ENCODE results near the gene AGPS.

AGPS gene

GRCh38 chr2:177506998-177507397, 114.4 kb downstream of the AGPS start:
- DNase-seq (ENCODE audit: low read depth in 1 of 2, low spot score in 1 of 2) = no peak
- TF ChIP-seq JUND (IDR thresholded peaks at IDR 0.05; ENCODE audit: low read depth) = no peak
- in situ Hi-C loops (cut with HindIII; ENCODE audit: low pct_unique_long_range_greater_than_20kb, low sequenced_read_pairs) = no loop called here

- DNase-seq (ENCODE audit: low read depth in 1 of 2, low spot score in 1 of 2) = no peak
- in situ Hi-C loops (cut with HindIII; ENCODE audit: low pct_unique_long_range_greater_than_20kb, low sequenced_read_pairs) = no loop called here
- no peak for TF ChIP-seq JUND (IDR thresholded peaks at IDR 0.05; ENCODE audit: low read depth)
Observed at GRCh38 chr2:177516824-177517544, 124.4 kb downstream of the AGPS start.

DNA sequence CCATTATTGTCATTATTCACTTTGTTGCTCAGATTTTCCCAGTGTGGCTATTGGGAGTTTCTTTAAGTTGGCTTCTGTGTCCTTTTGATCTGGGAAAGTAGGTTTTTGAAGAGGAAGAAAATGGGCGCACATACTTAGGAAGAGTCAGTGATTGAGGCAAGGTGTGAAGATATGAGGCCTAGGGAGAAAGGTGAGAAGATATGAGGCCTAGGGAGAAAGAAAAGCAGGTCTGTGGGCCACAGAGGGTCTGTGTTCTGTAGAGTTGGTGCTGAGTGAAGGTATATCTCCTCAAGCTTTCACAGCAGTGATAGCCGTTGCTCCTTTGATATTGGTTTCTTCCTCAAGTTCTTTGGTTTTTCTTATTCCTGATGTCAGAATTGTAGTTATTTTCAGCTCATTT, 126.2 kb downstream of the AGPS start:
- TF ChIP-seq JUND (IDR thresholded peaks at IDR 0.05; ENCODE audit: low read depth) = no peak

DNA sequence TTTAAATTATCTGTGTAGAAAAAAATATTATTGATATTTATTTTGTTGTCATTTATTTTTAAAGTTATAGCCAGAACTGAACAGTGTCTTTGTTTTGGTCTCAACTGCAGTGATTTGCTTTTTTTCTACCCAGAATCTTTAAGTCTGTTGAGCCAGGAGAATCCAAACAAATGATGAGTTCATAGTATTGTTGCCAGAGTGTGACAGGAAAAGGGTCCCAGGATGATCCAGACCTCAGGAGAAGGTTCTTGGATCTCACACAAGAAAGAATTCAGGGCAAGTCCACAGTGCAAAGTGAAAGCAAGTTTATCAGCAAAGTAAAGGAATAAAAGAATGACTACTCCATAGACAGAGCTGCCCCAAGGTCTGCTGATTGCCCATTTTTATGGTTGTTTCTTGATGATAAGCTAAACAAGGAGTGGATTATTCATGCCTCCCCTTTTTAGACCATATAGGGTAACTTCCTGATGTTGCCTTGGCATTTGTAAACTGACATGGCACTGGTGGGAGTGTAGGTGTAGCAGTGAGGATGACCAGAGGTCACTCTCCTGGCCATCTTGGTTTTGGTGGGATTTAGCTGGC, 127.1 kb downstream of the AGPS start:
- no peak for DNase-seq (ENCODE audit: low read depth in 1 of 2, low spot score in 1 of 2)
- in situ Hi-C loops (cut with HindIII; ENCODE audit: low pct_unique_long_range_greater_than_20kb, low sequenced_read_pairs) = no loop called here
- TF ChIP-seq JUND (IDR thresholded peaks at IDR 0.05; ENCODE audit: low read depth) = no peak

More for the DNA sequence above, 126.2 kb downstream of the AGPS start:
- DNase-seq (ENCODE audit: low read depth in 1 of 2, low spot score in 1 of 2) = no peak
- in situ Hi-C loops (cut with HindIII; ENCODE audit: low pct_unique_long_range_greater_than_20kb, low sequenced_read_pairs) = no loop called here

DNA sequence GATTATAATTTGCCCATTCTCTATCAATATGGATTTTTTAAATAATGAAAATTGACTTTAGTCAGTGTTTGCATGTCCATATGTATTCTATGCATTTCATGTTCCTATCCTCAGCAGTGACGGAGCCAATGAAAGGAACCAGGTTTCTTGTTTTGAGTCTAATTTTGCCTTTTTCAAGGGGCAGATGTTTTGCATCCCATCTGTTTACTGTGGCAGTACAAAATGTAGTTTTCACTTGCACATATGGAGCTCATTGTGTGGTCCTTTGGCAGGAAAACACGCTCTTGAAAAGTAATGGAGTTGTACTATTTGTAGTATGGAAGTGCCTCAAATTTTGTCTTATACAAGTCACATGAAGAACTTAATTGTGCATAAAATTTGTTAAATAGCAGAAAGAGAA, 127.8 kb downstream of the AGPS start:
- TF ChIP-seq JUND (IDR thresholded peaks at IDR 0.05; ENCODE audit: low read depth) = no peak
- DNase-seq (ENCODE audit: low read depth in 1 of 2, low spot score in 1 of 2) = no peak
- in situ Hi-C loops (cut with HindIII; ENCODE audit: low pct_unique_long_range_greater_than_20kb, low sequenced_read_pairs) = no loop called here

- DNase-seq (ENCODE audit: low read depth in 1 of 2, low spot score in 1 of 2) = no peak
- no peak for TF ChIP-seq JUND (IDR thresholded peaks at IDR 0.05; ENCODE audit: low read depth)
- in situ Hi-C loops (cut with HindIII; ENCODE audit: low pct_unique_long_range_greater_than_20kb, low sequenced_read_pairs) = no loop called here
Observed at GRCh38 chr2:177523781-177524180, 131.2 kb downstream of the AGPS start.

DNA sequence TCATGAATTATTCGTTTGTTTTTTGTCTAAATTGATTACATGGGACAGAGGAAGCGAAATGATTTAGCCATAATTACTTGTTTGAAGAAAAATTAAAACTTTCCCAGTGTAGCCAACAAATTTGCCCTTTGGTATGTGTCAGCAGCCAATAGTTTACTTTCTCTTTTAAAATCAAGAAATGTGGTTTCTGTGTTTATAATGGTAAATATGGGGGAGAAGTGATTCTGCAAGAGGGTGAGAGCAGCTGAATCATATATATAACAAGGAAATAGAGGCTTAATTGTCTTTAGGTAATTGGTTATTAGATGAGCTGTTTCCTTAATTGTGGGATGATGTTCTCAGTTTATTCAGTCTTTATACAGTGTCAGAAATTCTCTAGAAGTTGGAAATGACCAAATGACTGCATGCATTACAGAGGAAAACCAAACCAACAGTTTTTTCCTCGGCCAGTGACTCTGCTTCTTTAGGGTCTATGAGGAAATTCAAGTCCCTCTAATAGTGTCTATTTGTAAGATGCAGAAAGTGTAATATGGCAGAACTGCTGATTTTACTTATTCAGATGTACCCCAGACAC, 132.9 kb downstream of the AGPS start:
- no peak for DNase-seq (ENCODE audit: low read depth in 1 of 2, low spot score in 1 of 2)
- no peak for TF ChIP-seq JUND (IDR thresholded peaks at IDR 0.05; ENCODE audit: low read depth)
- in situ Hi-C loops (cut with HindIII; ENCODE audit: low pct_unique_long_range_greater_than_20kb, low sequenced_read_pairs) = no loop called here

DNA sequence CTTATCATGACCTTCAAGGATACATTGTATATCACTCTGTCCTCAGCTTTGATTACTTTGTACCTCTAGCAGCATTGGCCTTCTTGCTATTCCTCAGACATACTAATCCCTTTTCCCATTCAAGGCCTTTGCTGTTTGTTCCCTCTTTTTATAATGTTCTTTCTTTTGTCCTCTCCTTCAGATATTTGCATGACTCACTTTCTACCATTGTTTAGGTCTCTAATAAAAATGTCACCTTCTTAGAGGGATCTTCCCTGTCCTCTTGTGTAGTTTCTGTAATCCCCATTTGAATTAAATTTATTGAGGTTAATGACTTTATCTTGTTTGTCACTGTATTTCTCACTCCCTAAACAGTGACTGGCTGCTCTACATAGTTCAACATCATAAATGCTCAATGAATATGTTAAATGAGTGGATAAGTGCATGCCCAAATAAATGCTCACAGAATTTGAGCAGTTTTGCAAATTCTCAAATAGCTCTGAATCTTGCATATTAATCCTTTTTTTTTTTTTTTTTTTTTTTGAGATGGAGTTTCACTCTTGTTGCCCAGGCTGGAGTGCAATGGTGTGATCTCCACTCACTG, 135.9 kb downstream of the AGPS start:
- TF ChIP-seq JUND (IDR thresholded peaks at IDR 0.05; ENCODE audit: low read depth) = no peak
- no peak for DNase-seq (ENCODE audit: low read depth in 1 of 2, low spot score in 1 of 2)
- in situ Hi-C loops (cut with HindIII; ENCODE audit: low pct_unique_long_range_greater_than_20kb, low sequenced_read_pairs) = no loop called here

GRCh38 chr2:177529166-177529565, 136.6 kb downstream of the AGPS start:
- in situ Hi-C loops (cut with HindIII; ENCODE audit: low pct_unique_long_range_greater_than_20kb, low sequenced_read_pairs) = no loop called here
- TF ChIP-seq JUND (IDR thresholded peaks at IDR 0.05; ENCODE audit: low read depth) = no peak
- DNase-seq (ENCODE audit: low read depth in 1 of 2, low spot score in 1 of 2) = no peak

- in situ Hi-C loops (cut with HindIII; ENCODE audit: low pct_unique_long_range_greater_than_20kb, low sequenced_read_pairs) = no loop called here
- no peak for DNase-seq (ENCODE audit: low read depth in 1 of 2, low spot score in 1 of 2)
- TF ChIP-seq JUND (IDR thresholded peaks at IDR 0.05; ENCODE audit: low read depth) = no peak
Observed at GRCh38 chr2:177530561-177530960, 138.0 kb downstream of the AGPS start.

- no peak for DNase-seq (ENCODE audit: low read depth in 1 of 2, low spot score in 1 of 2)
- no peak for TF ChIP-seq JUND (IDR thresholded peaks at IDR 0.05; ENCODE audit: low read depth)
- in situ Hi-C loops (cut with HindIII; ENCODE audit: low pct_unique_long_range_greater_than_20kb, low sequenced_read_pairs) = no loop called here
Observed at GRCh38 chr2:177531706-177532105, 139.1 kb downstream of the AGPS start.

DNA sequence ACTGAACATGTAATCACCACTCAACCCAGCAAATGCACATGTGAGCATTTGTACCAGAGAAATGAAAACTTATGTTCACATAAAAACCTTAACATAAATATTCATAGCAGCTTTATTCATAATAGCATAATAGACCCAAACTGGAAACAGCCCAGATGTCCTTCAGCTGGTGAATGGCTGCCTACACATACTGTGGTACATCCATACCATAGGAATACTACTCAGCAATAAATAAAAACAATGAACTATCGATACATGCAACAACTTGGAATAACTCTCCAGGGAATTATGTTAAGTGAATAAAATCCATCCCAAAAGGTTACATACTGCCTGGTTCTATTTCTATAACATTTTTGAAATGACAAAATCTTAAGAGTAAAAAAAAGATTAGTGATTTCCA, 140.0 kb downstream of the AGPS start:
- no peak for DNase-seq (ENCODE audit: low read depth in 1 of 2, low spot score in 1 of 2)
- no peak for TF ChIP-seq JUND (IDR thresholded peaks at IDR 0.05; ENCODE audit: low read depth)
- in situ Hi-C loops (cut with HindIII; ENCODE audit: low pct_unique_long_range_greater_than_20kb, low sequenced_read_pairs) = no loop called here

GRCh38 chr2:177533253-177533652, 140.7 kb downstream of the AGPS start:
- in situ Hi-C loops (cut with HindIII; ENCODE audit: low pct_unique_long_range_greater_than_20kb, low sequenced_read_pairs) = no loop called here
- no peak for DNase-seq (ENCODE audit: low read depth in 1 of 2, low spot score in 1 of 2)
- TF ChIP-seq JUND (IDR thresholded peaks at IDR 0.05; ENCODE audit: low read depth) = no peak

All from T47D (cell line).